ENCODE results near the gene FKBP7. TPM values are rescaled to one million over a fixed set of nuclear protein-coding genes. Genes with fewer than 3 reads are reported as not detected.
"Not testable (repeated sequence)": the region's sequence is repeated elsewhere in the genome, so short reads cannot be mapped to it uniquely, and the experiment has no call there.

FKBP7 gene
- total RNA-seq, 2 experiments from 2014 or later: 4.1 to 4.6 TPM

DNA sequence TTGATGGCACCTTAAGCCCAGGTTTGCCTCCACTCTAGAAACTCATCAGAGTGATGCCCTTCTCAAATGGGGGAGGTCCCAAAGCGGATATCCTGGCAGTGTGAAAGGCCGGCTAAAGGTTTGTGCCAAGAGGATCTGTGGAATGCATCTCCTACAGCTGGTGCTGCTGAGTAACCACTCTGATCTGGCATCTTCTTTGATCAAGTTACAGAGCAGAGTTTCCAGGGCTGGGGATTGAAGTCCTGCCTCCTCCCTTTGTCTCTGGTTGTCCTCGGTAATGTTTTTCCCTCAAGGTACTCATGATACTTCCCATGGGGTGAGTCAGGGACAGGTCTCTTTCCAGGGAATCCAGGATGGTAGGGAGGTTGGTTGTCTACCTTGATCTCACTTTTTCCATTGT is 52.0 kb downstream of the FKBP7 start:
- ATAC-seq (no peak), DNase-seq (no peak)
- Mint-ChIP-seq H3K27me3 (no peaks in the 10 kb centered on the region), H3K4me1 (peaks cover 7% of the 10 kb centered on the region), H3K9me3 (ENCODE audit: low read depth) (peaks cover 10% of the 10 kb centered on the region), H3K36me3 (peaks cover 83% of the 10 kb centered on the region), H3K27ac (no peak overlapping the region), H3K4me3 (no peak overlapping the region)
- CTCF ChIA-PET: interaction anchor here (1.5 kb wide), 1 partner anchor 12 kb away, joined by 6 read pairs; no protein-coding TSS in a partner anchor

DNA sequence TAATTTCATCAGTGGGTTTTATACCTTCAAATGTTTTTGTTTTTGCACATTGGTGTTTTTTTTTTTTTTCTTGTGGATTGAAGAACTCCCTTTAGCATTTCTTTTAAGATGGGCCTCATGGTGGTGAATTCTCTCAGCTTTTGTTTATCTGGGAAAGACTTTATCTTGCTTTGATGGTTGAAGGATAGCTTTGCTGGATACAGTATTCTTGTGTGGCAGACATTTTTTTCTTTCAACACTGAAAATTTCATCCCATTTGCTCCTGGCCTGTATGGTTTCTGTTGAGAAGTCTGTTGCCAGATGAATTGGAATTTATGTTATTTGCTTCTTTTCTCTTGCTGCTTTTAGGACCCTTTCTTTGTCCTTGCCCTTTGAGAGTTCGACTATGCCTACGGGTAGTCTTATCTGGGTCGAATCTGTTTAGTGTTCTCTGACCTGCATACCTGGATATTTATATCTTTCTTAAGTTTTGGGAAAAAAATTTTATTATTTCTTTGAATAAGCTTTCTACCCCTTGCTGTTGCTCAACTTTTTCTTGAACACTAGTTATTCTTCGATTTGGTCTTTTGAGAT is 53.1 kb downstream of the FKBP7 start:
- peaks cover 13% of the 10 kb centered on the region for H3K4me1 Mint-ChIP-seq
- peaks cover 88% of the 10 kb centered on the region for H3K36me3 Mint-ChIP-seq
- ATAC-seq (no peak), DNase-seq (no peak)
- H3K27ac Mint-ChIP-seq: no peak overlapping the region
- no peaks in the 10 kb centered on the region for H3K27me3 Mint-ChIP-seq
- CTCF ChIA-PET: interaction anchor here (1.5 kb wide), 1 partner anchor 11 kb away, joined by 6 read pairs; no protein-coding TSS in a partner anchor
- no peak overlapping the region for H3K4me3 Mint-ChIP-seq
- H3K9me3 Mint-ChIP-seq (ENCODE audit: low read depth): peaks cover 10% of the 10 kb centered on the region

DNA sequence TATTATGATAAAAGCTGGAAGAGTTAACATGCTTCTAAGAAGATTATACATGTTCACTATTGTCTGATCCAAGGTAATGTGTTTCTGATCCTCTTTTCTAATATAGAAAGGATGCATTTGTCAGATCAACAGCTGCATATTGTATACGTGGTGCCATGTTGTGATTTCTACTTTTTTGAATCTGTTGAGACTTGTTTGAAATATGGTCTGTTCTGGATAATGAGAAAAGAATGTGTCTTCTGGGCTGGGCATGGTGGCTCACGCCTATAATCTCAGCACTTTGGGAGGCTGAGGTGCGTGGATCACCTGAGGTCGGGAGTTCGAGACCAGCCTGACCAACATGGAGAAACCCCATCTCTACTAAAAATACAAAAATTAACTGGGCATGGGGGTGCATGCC is 54.7 kb downstream of the FKBP7 start:
- not testable (repeated sequence) for H3K27ac Mint-ChIP-seq, ATAC-seq, DNase-seq, H3K27me3 Mint-ChIP-seq, H3K4me3 Mint-ChIP-seq
- Mint-ChIP-seq H3K9me3 (ENCODE audit: low read depth) (peaks cover 10% of the 10 kb centered on the region), H3K36me3 (peaks cover 83% of the 10 kb centered on the region), H3K4me1 (peaks cover 24% of the 10 kb centered on the region)
- CTCF ChIA-PET: interaction anchor here (1.7 kb wide), 1 partner anchor 9 kb away, joined by 11 read pairs; no protein-coding TSS in a partner anchor

DNA sequence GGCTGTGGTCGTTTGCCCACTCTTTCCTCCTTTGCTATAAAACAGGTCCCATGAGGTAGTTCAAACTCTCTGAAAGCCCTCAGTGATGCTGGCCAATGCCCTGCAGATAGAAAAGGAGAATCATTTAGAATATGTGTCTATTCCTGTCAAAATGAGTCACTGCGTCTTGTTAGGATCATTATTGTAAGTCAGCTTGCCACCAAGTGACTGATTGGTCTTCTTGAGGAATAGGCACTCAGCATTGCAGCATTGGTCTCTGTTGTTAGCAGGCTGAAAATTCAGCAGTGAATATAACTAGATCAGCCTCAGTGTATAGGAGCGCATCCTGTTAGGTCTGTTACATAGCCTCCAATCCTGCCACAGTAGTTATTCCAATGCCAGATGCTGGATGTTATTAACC is 56.3 kb downstream of the FKBP7 start:
- Mint-ChIP-seq H3K27me3 (no peaks in the 10 kb centered on the region), H3K27ac (no peak overlapping the region), H3K36me3 (peaks cover 71% of the 10 kb centered on the region), H3K9me3 (ENCODE audit: low read depth) (peaks cover 10% of the 10 kb centered on the region), H3K4me3 (no peak overlapping the region), H3K4me1 (peaks cover 37% of the 10 kb centered on the region)
- no peak for ATAC-seq
- no peak for DNase-seq
- CTCF ChIA-PET: no interaction called here

DNA sequence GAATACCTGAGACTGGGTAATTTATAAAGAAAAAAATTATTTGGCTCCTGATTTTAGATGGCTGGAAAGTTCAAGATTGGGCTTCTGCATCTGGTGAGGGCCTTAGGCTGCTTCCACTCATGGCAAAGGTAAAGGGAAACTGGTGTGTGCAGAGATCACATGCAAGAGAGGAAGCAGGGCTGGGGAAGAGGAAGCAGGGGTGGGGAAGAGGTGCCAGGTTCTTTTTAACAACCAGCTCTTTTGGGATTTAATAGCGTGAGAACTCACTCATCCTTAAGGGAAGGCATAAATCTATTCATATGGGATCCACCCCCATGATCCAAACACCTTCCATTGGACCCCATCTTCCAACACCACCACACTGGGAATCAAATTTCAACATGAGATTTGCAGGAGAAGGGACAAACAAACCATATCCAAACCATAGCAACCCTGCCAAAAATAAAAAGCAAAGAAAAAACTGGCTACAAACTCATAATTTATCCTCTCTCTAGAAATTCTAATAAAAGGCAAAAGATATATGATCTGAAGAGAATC is 57.9 kb downstream of the FKBP7 start:
- Mint-ChIP-seq H3K36me3 (peaks cover 65% of the 10 kb centered on the region), H3K4me1 (peaks cover 51% of the 10 kb centered on the region), H3K4me3 (no peak overlapping the region), H3K27me3 (no peaks in the 10 kb centered on the region), H3K9me3 (ENCODE audit: low read depth) (peaks cover 5% of the 10 kb centered on the region), H3K27ac (no peak overlapping the region)
- CTCF ChIA-PET: interaction anchor here (0.7 to 8.5 kb wide), 4 partner anchors 11 to 68 kb away, joined by 3 to 150 read pairs (median 17); no protein-coding TSS in a partner anchor
- ATAC-seq (no peak), DNase-seq (no peak)

DNA sequence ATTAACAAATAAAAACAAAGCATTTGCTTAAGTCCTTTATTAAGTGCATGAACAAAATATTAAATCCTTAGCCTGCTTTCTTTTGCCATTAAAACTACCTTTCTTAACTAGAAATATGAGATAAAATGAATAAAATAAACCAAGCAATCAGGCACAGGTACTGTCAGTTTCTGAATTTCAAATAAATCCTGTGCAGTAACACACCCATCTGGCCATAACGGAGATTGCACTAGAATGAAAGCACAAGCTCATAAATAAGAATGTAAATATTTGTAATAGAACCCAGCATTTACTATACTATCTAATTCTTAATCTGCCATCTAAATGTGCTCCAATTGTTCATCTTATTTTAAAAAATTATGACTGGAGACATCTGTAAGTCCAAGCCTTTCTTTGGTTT is 59.3 kb downstream of the FKBP7 start:
- Mint-ChIP-seq H3K27me3 (no peaks in the 10 kb centered on the region), H3K9me3 (ENCODE audit: low read depth) (no peaks in the 10 kb centered on the region), H3K4me1 (peaks cover 55% of the 10 kb centered on the region), H3K27ac (no peak overlapping the region), H3K4me3 (no peak overlapping the region), H3K36me3 (peaks cover 57% of the 10 kb centered on the region)
- DNase-seq: no peak
- no peak for ATAC-seq
- CTCF ChIA-PET: interaction anchor here (0.9 to 8.5 kb wide), 8 partner anchors 9 to 307 kb away, joined by 3 to 150 read pairs (median 6); partner anchors contain the start of genes PJVK, PRKRA and RBM45

DNA sequence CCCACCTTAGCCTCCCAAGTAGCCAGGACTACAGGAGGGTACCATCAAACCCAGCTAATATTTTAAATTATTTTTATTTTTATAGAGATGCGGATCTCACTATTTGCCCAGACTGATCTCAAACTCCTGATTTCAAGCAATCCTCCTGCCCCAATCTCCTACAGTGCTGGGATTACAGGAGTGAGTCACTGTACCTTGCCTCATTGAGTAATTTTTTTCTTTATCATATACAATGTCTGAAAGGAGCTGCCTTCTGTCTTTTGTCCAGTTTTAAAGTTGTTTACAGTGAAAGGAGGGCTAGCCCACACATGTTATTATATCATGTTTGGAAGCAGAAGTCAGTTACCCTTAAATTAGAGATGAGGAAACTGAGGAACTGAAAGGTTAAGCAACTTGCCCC is 60.0 kb downstream of the FKBP7 start:
- H3K4me3 Mint-ChIP-seq: no peak overlapping the region
- H3K27me3 Mint-ChIP-seq: no peaks in the 10 kb centered on the region
- no peak overlapping the region for H3K27ac Mint-ChIP-seq
- H3K36me3 Mint-ChIP-seq: peaks cover 50% of the 10 kb centered on the region
- no peak for DNase-seq
- ATAC-seq: no peak
- CTCF ChIA-PET: interaction anchor here (1.1 to 8.5 kb wide), 6 partner anchors 10 to 98 kb away, joined by 3 to 150 read pairs (median 7); partner anchors contain the start of genes PJVK and PRKRA
- H3K9me3 Mint-ChIP-seq (ENCODE audit: low read depth): no peaks in the 10 kb centered on the region
- H3K4me1 Mint-ChIP-seq: peaks cover 52% of the 10 kb centered on the region

DNA sequence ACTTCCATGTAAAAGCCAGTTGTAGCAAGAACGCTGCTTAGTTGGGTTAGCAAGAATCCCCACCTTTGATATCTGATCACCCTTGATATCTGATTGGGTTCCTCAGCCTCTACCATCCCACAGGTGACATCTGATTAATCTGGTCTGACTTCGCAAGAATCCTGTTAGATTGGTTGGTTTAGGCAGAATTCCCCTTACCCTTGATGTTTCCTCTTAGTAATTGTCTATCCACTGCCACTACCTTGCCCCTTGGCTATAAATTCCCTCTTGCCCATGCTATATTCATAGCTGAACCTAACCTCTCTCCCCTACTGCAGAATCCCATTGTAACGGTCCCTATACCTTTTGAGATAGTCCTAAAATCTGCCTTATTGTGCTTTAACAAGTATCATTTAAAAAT is 60.5 kb downstream of the FKBP7 start:
- Mint-ChIP-seq H3K27ac (no peak overlapping the region), H3K4me1 (peaks cover 55% of the 10 kb centered on the region), H3K9me3 (ENCODE audit: low read depth) (no peaks in the 10 kb centered on the region)

DNA sequence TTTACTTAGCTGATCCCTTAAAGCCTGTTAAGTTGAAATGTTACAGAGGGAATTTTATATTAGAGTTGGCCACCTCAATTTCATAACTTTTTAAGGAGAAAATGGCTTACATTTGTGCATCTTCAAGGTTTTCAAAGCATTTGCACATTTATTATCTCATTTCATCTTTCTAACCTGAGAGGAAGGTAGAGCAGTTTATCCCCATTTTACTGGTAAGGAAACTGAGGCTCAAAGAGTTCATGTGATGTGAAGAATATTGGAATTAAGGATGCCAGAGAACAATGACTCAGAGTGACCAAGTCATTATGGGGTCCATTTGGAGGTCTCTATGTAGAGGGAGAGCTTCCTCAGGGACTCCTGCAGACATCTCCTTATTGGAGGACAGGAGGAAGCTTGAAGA is 62.4 kb downstream of the FKBP7 start:
- H3K4me3 Mint-ChIP-seq: peak overlapping the region; percentile 28

More for the DNA sequence above, 60.5 kb downstream of the FKBP7 start:
- CTCF ChIA-PET: interaction anchor here (2.1 to 8.5 kb wide), 4 partner anchors 10 to 33 kb away, joined by 5 to 150 read pairs (median 18); partner anchors contain the start of genes PJVK and PRKRA
- H3K27me3 Mint-ChIP-seq: no peaks in the 10 kb centered on the region
- no peak for ATAC-seq
- H3K36me3 Mint-ChIP-seq: peaks cover 46% of the 10 kb centered on the region
- H3K4me3 Mint-ChIP-seq: no peak overlapping the region
- no peak for DNase-seq

DNA sequence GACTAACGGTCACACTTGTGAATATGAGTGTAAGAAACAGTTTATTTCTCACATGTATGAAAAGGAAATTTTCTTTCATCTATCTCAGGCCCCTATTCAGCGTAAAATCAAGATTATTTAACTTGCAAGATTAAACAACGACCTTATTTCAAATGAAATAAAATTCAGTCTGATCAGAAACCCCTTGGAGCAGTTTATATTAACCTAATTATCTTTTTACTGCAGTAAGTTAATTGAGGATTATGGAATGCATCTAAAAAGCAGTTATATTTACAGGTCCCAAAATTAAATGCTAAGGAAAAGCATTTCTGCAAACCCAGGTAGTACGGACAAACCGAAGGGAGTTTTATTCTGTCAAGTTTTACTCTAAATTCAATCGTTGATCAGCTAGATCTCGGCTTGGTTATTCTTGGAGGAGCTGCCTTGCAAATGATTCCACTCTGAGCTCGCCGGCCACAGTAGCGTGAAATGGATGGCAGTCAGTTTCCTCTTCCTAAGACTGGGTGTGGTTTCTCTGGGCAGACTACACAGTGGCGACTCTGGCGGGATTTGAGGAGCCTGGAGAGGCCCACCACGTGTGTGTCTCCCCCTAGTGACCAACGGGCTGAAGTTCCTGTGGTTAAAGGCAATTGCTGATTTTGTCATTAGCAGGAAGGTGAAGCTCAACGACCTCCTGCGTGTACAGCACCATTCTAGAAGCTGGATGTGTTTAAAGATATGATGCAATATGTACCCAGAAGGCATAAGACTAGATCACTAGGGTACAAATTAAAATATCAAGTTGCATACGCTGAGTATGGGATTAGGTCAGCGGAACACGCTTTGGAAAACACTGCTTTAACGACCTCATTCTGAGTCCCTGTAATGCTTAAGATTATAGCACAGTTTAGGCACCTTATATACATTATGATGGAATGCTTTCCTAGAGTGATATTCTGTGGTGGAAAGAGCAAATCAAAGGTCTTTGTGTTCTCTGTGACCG is 63.8 kb downstream of the FKBP7 start:
- CTCF ChIA-PET: interaction anchor here (0.6 to 8.5 kb wide), 35 partner anchors 9 to 304 kb away, joined by 3 to 150 read pairs (median 5); partner anchors contain the start of genes PJVK, PRKRA and RBM45
- peak; percentile 95 for DNase-seq
- ATAC-seq: peak; percentile 75
- H3K27me3 Mint-ChIP-seq: no peaks in the 10 kb centered on the region
- H3K36me3 Mint-ChIP-seq: peaks cover 23% of the 10 kb centered on the region
- H3K9me3 Mint-ChIP-seq (ENCODE audit: low read depth): no peaks in the 10 kb centered on the region
- peak overlapping the region; percentile 94 for H3K27ac Mint-ChIP-seq
- peak overlapping the region; percentile 81 for H3K4me3 Mint-ChIP-seq
- H3K4me1 Mint-ChIP-seq: peaks cover 70% of the 10 kb centered on the region

More for the DNA sequence above, 62.4 kb downstream of the FKBP7 start:
- peaks cover 69% of the 10 kb centered on the region for H3K4me1 Mint-ChIP-seq
- H3K36me3 Mint-ChIP-seq: peaks cover 30% of the 10 kb centered on the region
- no peak overlapping the region for H3K27ac Mint-ChIP-seq
- H3K27me3 Mint-ChIP-seq: no peaks in the 10 kb centered on the region
- ATAC-seq (no peak), DNase-seq (no peak)
- H3K9me3 Mint-ChIP-seq (ENCODE audit: low read depth): no peaks in the 10 kb centered on the region
- CTCF ChIA-PET: interaction anchor here (0.6 to 8.5 kb wide), 6 partner anchors 12 to 304 kb away, joined by 3 to 150 read pairs (median 11); partner anchors contain the start of genes PJVK, PRKRA and RBM45

Data from activated CD8-positive, alpha-beta memory T cell treated with anti-CD3 and anti-CD28 coated beads, Interleukin-2, amount 10 ng/mL, durations not matched to agents 7 days and 5 days (primary cell).